Fibroblast of skin of left biceps (primary cell): ENCODE data around the gene PDIA6.
"Not testable (repeated sequence)": the region's sequence is repeated elsewhere in the genome, so short reads cannot be mapped to it uniquely, and the experiment has no call there.

ENCODE experiments used
- DNase-seq, 2 experiments: peaks; one replicate each; pipeline ENCODE4 v3.0.0-alpha.2; 2013; ENCODE audit warnings: low read depth in 2 of 2

Gene PDIA6

DNA sequence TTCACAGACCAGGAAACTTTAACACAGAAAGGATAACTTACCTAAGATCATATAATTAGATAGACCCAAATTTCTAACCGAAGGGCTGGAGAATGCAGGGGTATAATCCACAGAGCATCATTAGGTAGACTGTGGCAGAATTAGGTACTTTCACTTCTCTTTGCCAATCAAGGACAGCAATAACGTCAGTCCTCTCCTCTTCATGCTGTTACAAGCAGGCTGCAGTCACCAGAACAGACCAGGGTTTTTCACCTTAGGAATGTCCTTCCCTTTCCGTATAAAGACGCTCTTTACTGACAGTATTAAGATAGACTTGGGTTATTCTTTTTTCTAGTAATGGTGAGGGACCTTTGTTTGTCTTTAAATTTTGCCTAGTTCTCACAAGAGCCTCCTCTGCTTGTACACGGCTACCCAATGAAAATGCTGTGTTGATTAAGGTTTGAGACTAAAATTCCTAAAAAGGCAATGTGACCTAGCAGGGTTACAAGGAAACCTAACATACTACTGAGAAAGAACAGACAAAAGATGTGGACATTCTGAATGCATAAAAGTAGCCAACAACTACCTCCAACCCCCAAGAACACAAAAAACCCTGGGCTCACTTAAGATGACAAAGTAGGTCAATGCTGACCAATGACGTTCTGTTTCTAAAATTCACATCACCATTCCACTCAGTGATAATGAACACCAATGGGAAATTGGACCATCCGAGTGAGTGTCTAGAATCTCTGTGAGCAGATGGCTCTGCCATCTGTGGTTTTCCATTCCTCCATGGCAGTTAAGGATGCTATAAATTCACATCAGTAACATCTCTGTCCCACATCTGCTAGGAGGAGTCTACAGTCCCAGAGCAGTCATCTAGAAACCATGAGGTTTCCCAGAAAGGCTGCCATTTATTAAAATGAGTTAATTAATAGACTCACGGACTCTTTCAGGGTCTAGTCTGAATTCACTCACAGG, 2.1 kb downstream of the PDIA6 start:
- no peak for DNase-seq

DNA sequence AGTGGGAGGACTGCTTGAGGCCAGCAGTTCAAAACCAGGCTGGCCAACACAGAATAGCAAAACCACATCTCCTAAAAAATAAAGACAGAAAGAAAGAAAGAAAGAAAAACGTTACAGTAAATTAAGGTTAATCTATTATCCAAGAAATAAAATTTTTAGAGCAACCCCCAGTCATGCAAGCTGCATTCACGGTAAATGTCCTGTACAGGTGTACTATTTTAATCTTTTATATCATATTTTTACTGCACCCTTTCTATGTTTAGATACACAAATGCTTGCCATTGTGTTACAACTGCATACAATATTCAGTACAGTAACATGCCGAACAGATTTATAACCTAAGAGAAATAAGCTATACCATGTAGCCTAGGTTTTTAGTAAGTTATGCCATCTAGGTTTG, 6.0 kb downstream of the PDIA6 start:
- DNase-seq, result no peak

DNA sequence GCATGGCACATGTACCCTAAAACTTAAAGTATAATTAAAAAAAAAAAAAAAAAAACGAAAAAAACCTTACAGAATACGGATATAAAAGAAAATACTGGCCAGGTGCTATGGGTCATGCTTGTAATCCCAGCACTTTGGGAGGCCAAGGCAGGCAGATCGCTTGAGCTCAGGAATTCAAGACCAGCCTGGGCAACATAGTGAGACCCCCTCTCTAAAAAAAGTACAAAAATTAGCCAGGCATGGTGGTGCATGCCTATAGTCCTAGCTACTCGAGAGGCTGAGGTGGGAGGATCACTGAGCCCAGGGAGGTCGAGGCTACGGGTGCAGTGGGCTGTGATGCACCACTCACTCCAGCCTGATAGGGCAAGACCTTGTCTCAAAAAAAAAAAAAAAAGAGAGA, 6.6 kb downstream of the PDIA6 start:
- DNase-seq, result not testable (repeated sequence)

DNA sequence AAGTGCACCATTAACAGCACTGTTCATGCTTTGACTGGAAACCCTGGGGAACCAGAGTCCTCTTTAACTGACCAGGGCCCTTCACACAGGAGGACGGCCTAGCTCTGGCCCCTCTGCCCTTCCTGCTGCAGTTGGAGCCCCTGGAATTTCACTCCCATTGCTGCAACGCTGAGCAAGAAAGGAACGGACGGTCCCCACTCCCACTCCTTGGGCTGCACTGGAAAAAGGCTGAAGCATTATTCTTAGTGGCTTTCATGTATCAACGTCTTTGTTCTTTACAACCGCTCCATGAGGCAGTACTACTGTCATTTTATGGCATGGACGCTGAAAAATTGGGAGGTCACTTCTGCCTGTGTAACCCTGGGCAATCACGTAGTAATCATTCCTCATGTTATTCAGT, 9.9 kb downstream of the PDIA6 start:
- no peak for DNase-seq

DNA sequence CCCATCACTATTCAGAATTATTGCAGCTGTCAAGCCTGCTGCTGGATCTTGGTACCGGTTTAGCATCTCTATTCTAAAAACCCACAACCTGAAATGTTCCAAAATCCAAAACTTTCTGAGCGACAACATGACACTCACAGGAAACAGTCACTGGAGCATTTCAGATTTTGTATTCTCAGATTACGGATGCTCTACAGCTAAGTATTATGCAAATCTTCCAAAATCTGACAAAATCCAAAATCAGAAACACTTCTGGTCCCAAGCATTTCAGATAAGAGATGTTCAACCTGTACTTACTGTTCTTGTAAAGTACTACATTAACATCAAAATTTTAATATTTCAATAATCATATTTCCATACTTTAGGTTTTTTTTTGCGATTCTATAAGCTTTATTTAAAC, 12.4 kb downstream of the PDIA6 start:
- DNase-seq, result no peak

DNA sequence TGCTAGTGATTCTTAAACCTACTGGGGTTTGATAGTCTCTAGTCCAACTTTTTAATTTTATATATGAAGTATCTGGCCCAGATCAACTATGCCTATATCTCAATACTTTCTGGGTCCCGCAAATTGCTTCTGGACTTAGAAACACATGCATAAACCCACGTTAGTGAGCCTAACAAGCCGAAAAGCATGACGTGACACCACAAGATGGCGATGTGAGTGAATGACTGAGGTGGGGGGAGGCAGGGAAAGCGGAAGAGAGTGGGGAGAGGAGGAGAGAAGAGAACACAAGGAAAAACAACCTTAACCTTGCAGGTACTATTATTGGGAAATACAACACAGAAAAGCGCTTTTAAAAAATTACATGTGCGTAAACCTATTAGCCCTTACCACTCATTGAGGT, 13.8 kb downstream of the PDIA6 start:
- no peak for DNase-seq

DNA sequence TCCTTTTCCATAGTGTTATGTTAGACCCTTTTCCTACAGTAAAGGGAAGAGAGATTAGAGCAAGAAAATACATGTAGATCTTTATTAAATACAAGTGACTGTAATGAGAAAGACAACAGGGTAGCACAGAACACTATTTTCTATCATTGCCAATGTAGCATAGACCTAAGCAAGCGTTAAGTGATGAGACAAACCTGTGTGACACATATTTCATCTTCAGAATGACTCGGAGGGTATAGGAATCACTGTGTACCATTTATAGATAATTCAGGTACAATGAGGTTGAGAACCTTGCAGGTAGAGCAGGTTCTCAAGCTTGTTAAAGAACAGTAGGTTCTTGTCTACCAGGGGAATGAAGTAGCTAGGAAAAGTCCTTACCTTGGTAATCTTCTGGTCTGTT, 15.9 kb downstream of the PDIA6 start:
- DNase-seq, result no peak

DNA sequence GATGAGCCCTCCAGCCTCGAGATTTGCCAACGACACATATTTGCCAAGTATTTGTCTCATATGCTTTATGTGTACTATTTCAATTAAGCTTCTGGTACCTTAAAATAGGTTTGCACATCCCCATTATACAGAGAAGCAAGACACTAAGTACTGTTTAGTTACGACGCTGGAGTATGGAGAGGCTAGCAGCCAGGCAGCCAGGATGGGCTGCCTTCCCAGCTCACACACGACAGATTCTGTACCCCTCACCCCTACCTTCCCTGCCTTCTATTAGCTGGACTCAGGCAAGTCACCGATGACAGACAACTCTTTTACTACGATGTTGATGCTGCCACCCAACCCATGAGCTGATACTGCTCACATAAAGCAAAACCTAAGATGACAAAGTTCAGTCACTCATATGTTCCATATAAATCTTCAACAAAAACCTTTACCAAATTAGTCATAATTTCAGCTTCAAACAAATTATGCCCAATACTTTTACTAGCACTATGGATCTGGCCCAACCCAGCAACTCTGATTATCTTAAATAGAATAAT, 17.0 kb downstream of the PDIA6 start:
- DNase-seq, result no peak

DNA sequence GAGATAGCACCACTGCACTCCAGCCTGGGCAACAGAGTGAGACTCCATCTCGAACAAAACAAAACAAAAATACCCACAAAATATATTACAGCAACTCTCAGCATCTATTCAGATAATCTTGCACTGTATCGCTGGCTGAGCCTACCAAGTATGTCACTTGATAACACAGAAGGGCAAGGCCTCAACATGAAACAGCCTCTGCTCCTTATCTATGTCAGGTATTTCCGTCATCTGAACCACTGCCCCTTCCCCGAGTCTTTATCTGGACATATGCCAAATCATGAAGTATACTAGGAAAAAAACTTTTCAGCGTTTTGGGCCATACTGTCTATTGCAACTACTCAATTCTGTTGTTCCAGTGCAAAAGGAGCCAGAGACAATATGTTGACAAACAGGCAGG, 17.7 kb downstream of the PDIA6 start:
- DNase-seq, result no peak

DNA sequence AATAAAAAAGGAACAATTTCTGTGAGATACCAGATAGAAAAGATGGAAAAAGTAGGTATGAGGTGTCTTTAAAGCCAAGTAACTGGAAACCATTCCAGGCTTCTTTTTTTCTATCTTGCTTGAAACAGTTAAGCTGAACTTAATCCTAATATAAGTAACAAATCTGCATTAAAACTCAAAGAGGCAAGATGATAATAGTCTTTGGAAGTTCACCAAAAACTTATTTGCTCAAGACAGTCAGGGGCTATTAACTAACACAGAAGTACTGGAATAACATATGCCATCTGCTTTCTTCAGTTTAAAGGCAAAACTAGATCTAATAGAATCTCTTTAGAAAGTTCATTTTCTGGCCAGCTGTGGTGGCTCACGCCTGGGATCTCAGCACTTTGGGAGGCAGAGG, 18.8 kb downstream of the PDIA6 start:
- DNase-seq, result no peak

DNA sequence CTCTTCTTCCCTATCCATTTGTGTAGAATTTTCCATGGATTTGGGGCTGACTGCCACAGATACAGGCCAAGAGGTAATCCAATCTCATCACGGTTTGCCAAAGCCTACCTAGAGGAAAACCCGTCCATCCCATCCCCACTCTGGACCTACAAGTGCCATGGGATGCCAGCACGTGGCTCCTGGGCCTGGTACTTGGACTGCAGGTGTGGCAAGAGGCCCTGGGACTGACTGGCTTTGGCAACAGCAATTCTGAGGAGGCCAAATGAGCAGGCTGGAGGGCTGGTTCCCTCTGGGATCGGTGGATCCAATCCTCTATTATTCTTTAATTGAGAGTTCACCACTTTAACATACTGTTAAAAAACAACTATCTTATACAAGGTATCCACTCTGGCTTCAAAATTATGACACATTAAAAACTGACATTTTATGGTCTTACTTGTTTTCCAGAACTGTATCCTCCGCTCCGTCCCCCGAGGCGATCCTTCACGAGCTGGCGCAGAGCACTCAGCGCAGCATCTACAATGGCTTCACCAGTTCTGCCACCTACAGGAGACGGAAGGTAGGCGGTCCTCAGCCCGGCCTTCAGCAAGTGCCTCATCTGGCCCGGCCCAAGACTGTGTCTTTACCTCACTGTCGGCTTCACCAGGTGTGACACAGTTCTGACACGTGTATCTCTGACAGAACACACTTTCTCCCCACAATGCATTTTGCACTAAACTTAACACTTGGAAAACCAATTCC, 19.8 kb downstream of the PDIA6 start:
- DNase-seq, result no peak

DNA sequence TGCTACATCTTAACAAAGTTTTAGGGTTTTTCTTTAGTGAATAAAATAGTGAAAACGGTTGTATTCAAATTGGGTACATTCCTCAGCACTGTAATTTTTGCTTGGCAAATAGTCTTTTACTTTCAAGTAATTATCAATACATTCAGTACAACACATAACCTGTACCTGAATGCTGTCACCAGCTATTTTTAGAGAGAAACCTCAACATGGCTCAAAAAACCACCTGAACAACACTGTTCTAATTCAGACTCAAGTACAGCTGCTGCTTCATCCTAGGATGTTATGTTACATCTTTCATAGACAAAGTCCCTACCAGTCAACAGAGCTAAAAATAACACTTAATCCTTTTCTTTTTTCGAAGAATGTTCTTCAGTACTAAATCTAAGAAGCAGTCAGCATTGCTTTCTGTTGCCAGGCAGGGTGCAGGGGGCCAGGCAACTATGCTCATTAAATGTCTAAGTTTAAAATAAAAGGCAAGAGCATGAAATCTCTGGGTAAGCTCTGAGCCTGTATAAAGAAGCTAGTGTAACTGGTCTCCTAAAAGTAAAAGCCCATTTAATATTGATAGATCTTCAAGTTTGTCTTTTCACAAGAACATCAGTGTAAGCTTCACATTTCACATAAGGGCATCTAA, 20.5 kb downstream of the PDIA6 start:
- DNase-seq, result no peak

DNA sequence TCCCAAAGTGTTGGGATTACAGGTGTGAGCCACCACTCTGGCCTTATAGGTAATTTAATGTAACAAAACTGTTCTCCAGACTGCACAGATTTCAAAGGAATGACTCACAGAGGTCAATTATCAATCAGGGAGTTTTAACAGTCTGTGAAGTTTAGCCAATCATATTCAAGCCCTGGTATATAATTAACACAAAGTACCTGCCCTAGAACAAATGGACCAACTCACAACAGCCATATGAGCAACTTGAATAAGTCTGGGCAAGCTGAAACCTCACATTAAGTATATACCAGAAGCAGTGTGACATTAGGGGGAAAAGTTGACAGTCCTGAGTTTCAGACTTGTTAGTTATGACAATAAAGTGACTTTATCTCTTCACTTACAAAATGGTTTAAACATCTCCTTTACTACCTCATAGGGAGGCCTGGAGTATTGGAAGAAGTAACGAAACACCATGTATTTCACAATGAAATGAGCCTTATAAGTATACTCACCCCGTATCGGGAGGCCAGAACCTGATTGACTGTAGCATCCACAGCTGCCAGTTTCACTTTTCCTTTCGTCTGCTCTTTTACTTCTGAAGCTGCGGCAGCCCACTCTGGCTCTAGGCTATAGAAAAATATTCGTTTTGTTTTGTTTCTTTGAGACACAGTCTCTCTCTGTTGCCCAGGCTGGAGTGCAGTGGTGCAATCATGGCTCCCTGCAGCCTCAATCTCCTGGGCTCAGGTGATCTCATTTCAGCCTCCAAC, 22.2 kb downstream of the PDIA6 start:
- DNase-seq, result no peak

DNA sequence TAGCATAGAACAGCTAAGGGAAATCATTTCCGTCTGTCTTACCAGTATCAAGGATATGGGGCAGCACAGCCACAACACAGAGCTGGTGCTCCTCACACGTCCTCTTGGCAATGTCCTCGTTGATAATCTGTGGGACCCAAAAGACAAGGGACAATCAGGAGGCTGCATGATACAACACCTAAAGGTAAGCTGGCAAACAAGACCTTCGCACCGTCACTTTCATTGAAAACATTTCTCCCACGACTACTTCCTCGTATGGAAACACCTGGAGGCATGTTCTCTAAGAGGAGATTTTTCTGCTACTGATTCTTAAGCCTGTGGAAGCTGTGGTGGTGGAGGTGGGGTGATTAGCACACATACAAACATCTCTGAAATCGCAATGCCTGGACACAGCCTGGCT, 23.7 kb downstream of the PDIA6 start:
- no peak for DNase-seq

DNA sequence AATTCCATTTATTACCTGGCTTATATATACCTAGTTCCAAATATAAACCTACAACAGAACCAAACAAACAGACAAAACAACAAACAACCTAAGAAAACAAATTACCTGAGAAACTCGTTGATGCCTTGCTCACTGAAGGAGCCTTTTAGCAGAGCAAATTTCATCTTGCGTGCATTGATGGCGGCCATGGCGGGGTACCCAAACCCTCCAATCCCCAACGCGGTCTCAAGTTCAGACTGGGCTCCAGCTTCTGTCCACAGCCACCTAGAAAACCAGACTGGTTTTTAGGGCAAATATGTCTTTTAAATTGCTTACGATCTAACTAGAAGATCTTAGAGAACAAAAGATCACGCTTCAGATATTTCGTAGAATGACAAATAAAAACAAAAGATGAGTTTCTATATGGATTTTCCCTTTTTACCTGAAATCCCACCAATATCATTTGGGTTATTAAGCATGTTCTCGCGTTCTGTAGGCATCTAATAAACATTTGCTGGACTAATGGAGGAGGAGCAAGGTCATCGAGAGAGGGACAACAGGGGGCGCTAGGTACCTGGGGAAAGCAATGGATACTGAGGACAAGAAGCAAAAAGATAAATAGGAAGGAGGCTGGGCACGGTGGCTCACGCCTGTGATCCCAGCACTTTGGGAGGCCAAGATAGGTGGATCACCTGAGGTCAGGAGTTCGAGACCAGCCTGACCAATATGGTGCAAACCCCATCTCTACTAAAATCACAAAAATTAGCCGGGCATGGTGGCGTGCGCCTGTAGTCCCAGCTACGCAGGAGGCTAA, 25.2 kb downstream of the PDIA6 start:
- no peak for DNase-seq

DNA sequence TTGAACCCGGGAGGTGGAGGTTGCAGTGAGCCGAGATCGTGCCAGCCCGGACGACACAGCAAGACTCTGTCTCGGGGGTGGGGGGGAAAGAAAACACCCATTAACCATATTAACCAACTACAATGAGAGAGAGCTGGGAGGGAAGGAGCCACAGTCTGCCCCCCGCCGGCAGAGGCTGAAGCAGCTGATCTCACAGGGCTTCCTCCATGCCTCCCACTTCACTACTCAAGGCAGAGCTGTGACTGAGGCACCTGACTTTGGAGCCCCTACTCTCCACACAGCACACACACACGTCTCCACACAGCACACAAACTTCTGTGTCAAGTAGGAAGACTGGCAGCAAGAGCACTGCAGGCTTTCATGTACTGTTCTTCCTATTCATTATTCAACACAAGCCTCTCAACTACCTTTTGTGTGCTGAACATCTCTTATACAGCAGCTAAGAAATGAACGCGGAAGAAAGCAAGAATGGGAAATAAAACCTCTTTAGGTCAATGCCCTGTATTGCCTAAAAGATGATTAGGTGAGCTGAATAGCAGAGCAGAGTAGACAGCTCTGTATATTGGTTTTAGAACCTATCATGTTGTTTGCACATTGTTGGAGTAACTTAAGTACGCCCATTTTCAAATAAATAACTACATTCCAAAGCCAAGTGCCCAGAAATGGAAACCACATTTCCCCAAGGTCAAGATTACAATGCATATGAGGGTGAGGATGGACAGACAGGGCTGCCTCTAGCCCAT, 26.2 kb downstream of the PDIA6 start:
- DNase-seq, result no peak

DNA sequence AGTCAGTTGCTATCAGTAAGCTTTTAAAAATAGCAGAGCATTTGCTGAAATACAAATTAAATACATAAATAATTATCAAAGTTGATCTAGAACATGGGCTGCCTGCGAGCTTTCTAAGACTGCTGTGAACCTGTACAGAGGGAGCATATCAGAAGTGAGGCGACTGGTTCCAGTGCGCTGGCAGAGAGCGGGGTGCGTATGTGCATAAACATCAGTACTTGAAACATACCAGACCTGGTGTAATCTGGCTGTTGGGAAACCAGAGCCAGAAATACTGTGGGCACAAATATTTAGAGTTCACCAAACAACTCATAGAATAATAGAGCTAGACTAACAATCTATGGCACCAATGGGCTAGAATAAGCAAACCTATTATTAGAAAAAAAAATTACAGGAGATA, 27.3 kb downstream of the PDIA6 start:
- no peak for DNase-seq

DNA sequence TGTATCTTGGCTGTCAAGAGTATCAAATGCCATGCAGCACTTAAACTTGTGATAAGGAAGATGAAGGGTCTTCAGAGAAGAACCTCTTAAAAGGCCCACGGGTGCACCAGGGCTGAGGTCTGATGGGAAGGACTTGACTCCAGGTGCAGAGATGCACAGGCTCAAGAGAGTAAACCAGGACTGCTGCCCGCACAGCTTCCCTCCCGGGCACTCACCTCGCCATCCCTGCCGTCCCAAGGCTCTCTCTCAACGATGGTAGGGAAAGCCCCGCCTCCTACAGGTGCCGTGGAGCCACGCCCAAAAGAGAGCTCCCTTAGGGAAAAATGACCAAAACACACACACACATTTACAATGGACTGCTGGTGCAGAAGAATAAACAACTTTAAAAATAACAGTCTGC, 27.9 kb downstream of the PDIA6 start:
- DNase-seq, result no peak

DNA sequence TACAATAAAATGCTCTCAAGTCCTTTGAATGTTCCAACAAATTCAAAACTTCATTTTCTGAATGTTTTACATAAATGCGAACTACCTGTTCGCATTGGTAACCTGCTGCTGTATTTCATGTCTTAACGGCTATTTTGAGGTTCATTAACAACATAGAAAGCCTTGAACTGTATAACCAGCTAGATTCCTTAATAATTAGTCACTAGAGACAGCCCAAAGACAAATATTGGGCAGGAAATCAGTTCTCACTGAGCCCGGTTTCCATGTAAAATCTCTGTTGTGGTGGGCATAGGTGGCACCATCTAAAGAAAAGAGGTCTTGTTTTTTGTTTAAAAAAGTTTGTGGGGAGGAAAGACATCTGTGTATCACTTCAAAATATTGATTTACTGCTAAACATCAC, 29.2 kb downstream of the PDIA6 start:
- no peak for DNase-seq

DNA sequence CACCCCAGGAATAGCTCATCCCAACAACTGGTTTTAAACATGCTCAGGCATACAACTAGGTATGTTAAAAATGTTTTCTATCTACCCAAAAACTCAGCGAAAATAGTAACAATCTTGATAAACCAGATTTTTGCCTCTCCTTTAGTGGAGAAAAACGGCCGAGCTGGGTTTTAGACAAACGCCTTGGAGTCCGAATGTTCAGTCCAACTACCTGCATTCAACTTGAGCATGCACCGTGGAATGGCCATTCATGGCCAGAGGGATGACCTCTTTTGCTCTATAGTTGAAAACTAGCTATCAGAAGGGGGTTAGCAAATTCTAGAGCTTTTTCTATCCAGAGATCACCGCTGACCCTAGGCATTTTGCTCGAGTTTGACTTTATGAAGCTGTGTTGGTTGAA, 30.8 kb downstream of the PDIA6 start:
- DNase-seq, result no peak
